GM21447 (cell line): ENCODE data around the gene DNPH1.

Experiments used
- ATAC-seq: cut with Tn5 transposase; IDR thresholded peaks from one replicate; pipeline ENCODE4 v1.9.1; 2021; ENCODE audit not compliant: unreplicated experiment

Gene DNPH1

DNA sequence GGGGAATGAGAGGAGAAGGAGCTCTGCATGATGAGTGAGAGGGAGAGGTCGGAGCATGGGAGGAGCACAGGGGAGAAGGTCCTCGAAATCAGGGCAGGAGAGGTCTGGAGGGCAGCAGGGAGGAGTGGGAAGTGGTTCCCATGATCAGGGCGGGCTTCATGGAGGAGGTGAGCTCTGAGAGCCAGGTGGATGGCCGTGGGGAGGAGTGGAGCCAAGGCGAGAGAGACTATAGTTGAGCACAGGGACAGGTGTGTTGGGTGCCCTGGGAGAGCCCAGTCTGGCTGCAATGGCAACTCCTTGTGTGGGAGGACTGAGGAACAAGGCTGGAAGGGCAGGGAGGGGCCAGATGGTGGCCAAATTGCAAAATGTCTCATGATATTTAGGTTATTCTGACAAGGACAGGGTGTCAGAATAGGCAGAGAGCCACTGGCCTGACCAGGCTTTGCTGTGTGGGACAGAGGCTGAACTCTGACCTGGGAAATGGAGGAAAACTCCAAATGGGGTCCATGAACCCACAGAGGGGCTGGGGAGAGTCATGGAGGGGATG lies 35.4 kb upstream of the DNPH1 start:
- ATAC-seq: no peak

- ATAC-seq: peak; percentile 88
Measured at GRCh38 chr6:43263314-43264178, 34.3 kb upstream of the DNPH1 start.

DNA sequence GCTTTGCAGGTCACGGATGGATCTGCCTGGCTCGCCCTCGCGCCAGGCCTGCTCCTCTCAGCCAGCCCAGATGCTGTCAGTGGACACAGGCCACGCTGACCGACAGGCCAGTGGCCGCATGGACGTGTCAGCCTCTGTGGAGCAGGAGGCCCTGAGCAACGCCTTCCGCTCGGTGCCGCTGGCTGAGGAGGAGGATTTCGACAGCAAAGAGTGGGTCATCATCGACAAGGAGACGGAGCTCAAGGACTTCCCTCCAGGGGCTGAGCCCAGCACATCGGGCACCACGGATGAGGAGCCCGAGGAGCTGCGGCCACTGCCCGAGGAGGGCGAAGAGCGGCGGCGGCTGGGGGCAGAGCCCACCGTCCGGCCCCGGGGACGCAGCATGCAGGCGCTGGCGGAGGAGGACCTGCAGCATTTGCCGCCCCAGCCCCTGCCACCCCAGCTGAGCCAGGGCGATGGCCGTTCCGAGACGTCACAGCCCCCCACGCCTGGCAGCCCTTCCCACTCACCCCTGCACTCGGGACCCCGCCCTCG lies 33.6 kb upstream of the DNPH1 start:
- no peak for ATAC-seq

DNA sequence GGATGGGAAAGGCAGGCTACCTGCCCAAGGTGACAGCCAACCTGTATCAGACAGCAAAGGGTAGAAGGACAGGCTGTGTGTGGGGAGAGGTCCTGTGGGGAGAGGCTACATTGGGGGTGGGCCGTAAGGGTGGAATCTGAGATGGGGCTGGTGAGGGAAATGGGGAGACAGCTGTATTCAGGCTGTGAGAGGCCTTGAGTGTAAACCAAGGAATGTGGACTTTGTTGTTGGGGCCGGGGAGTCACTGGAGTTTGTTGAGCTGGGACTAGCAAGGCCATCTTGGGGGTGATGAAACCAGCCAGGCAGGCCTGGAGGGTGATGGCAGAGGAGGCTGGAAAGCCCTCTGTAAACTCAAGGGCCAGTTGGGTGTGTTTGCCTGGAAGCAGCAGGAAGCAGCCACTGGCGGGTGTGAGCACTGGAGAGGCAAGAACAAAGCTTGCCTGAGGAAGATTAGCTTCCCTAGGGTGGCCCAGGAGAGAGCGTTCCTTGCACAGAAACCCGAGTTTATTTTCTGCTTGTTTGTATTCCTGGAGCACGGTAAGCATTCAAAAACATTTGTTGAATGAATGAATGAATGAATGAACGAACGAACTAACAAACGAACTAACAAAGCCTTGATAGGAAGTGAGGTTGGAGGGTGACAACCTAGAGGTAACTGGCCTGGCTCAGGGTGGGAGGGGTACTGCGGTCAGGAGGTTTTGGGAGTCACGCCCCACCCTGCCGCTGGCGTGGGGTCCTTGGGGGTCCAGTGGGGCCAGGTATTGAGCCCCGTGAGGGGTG lies 32.9 kb upstream of the DNPH1 start:
- ATAC-seq: no peak

- no peak for ATAC-seq
Measured at GRCh38 chr6:43261198-43261597, 31.9 kb upstream of the DNPH1 start.

DNA sequence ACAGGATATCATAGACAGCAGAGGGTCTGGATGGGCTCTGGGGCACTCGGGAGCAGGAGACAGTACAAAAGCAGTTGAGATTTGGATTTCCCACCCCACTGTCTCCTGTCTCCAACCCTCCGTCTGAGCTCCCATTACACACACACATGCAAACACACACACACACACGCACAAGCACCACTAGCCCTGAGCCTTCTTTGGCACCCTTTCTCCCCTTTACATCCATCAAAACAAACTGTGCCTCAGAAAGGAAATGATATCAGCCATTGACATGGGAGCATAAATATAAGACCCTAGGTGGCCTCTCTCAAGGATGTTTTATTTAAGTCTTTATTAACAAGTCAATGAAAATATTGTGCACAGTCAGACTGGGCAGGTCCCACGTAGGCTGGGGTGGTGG lies 31.5 kb upstream of the DNPH1 start:
- ATAC-seq: no peak

- ATAC-seq: no peak
Measured at GRCh38 chr6:43258807-43259686, 29.8 kb upstream of the DNPH1 start.

DNA sequence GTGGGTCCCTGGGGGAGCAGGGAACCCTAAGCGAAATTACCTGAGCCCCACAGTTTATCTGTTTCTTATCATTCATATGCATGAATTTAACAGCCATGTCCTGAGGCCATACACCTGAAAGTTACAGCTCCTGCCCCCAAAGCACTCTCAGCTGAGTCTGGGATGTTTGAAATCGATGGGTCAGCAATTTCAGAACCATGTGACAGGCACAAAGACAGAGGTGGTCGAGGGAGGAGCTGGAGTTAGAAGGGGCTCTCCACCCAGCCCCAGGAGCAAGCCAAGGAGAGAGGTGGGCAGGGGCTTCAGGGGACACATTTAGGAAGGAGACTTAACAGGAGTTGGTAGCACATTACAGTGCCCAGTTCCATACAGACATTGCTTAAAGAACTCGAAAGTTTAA lies 28.9 kb upstream of the DNPH1 start:
- ATAC-seq: no peak

DNA sequence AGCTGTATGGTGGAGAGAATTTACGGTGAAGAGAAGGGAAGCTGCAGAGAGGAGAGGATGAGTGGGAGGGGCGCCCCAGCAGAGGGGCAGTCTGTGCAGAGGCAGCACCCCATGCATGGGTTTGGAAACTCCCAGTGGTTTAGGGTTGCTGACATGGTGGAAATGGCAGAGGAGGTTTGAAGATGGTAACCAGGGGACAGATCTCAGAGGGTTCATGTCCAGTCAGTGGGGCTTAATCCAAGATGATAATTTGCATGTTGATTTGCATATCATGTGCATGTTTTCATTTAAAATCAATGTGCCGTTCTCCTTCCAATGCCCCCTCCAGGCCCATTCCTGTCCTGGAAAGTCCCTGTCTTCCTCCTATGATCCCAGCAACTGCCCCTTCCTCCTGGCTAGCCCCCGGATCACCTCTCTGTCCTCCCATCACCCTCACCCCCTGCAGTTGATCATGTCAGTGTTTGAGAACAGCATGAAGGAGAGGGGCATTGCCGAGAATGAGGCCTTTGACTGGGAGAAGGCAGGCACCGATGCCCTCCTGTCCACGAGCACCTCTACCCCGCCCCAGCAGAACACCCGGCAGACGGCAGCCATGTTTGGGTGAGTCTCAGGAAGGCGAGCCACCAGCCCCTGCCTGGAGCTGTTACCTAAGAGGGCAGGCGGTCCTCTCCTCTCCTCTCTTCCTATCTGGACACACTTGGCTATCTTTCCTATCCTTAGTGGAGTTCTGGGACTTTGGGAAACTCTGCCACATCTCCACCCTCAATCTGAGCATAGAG lies 28.3 kb upstream of the DNPH1 start:
- ATAC-seq: no peak

DNA sequence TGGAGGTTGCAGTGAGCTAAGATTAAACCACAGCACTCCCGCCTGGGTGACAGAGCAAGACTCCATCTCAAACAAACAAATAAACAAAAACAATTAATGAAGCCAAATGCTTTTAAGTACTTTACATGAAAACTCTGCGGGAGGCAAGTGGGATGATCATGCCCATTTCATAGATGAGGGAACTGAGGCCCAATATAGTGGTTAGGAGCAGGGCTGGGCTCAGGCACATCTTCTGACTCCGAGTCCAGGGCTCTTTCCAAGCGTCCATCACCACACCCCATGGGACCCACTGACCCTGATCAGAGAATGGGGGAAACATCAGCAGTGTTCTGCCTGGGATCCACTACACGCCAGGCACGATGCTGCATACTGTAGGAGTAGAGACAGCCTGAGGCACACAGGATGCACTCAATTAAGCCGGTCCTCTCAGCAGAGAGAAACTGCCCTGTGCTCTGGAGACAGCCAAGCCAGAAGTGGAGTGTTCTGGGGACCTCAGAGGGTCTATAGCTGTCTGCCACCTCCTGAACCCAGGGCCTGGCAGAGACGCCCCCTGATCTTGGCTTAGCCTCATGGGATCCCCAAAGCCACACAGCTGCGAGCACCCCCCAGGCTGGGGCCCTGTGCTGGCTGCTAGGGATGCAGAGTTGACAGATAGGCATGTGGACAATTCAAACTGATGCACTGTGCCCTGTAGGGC lies 27.5 kb upstream of the DNPH1 start:
- ATAC-seq: no peak

DNA sequence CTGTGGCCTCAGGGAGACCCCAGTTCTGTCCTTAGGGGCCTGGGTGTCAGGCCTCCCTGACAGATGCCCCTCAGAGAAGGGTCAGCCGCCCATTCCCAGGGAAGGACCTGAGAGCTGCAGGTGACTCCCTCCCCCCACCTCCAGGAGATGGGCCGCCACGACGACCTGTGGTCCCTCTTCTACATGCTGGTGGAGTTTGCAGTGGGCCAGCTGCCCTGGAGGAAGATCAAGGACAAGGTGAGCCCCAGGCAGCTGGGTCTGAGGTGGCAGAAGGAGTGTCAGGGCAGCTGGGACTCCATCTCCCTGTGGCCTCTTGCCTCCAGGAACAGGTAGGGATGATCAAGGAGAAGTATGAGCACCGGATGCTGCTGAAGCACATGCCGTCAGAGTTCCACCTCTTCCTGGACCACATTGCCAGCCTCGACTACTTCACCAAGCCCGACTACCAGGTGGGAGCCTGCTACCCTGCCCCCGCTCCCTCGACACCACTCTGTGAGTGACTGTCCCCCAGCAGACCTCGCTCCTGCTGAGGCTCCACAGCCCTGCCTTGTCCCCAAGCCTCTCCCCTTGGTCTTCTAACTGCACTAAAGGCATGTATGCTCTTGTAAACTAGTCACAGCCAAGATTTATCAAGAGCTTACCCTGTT lies 26.2 kb upstream of the DNPH1 start:
- ATAC-seq: no peak

DNA sequence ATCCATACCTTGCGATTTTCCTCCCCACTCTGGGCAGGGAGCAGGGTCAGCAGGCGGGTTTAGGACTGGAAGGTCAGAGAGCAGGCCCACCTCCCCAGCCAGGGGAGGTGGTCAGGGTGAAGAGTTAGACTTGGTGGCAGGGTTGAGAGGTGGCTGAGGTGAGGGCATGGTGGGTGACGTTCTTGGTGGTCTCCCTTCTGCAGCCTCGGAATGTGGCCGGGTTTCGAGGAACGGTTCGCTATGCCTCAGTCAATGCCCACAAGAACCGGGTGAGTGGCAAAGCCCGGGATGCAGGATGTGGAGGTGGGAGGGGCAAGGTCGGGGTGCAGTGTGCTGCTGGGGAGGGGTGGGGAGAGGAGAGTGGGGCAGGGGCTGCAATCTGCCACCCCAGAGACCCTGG lies 25.6 kb upstream of the DNPH1 start:
- ATAC-seq: no peak

- no peak for ATAC-seq
Measured at GRCh38 chr6:43254138-43254817, 25.0 kb upstream of the DNPH1 start.

GRCh38 chr6:43253401-43253800 lies 24.1 kb upstream of the DNPH1 start:
- ATAC-seq: no peak

GRCh38 chr6:43250992-43251373 lies 21.7 kb upstream of the DNPH1 start:
- ATAC-seq: no peak

GRCh38 chr6:43248791-43249190 lies 19.5 kb upstream of the DNPH1 start:
- ATAC-seq: no peak

GRCh38 chr6:43248101-43248500 lies 18.8 kb upstream of the DNPH1 start:
- no peak for ATAC-seq
